ENCODE data around the gene ARNT2.

GRCh38 chr15:80459380-80459779, 55.2 kb downstream of the ARNT2 start:
- TF ChIP-seq CTCF (IDR thresholded peaks at IDR 0.05) = no peak
- no peak for TF ChIP-seq POLR2AphosphoS5 (IDR thresholded peaks at IDR 0.05)
